LNCAP (cell line): ENCODE data around the gene IFNGR1.

ENCODE experiments used
- CTCF ChIP-seq: fragments of 450-650 bp; IDR thresholded peaks from 2 replicates; pipeline ENCODE4 v1.5.1; 2017; ENCODE audit warnings: mild to moderate bottlenecking

Gene IFNGR1

DNA sequence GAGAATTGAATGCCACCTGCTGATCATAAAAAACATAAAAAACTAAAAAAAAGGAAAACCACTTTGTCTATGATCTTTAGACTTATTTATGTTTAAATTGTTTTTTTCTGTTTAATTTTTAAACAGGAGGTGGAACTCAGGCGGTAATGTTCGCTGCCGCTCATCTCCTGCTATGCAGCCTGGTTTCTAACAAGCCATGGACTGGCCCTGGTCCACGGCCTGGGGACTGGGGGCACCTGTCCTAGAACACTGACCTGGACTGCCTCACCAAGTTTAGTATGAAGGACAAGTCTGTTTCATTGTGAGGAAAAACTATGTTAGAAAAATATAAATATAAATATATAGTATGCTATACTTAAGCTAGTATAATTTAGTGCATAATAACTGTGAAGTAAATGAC lies 27.0 kb upstream of the IFNGR1 start:
- TF ChIP-seq CTCF: no peak

DNA sequence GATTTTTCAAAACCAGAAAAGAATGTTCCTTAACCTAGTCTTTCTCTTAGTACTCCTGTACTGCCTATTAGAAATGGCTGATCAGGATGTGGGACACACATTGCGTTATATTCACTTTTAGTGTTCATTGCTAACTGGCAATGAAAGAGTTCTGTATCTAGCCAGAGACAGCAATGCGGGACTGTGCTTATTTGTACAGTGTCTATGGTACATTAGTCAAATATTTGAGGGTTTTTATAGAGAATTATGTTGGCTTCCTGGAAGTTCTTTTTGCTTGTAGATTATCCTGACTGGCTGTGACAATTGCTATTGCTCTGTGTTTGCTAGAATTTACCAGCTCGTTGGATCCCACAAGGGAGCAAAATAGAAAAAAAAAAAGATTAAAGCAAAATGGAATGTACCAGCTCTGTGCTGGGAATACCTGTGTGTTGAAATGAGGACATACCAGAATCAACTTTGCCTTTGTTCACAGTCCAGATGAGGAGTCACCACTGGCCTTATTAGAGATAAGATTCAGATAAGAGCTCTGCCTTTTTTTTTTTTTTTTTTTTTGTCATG lies 22.4 kb upstream of the IFNGR1 start:
- TF ChIP-seq CTCF: no peak

DNA sequence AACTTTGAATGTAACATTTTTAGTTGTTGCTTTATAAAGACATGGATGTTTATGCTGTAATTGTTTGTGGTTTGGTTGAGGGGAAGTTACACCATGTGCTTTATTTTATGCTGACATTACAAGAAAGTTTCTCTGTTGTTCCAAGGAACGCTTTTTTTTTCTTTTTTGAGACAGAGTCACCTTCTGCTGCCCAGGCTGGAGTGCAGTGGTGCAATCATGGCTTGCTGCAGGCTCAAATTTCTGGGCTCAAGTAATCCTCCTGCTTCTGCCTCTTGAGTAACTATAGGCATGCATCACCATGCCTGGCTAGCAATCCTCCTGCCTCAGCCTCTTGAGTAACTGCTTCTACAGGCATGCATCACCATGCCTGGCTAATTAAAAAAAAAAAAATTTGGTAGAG lies 21.0 kb upstream of the IFNGR1 start:
- no peak for TF ChIP-seq CTCF

GRCh38 chr6:137237413-137238170 lies 18.4 kb upstream of the IFNGR1 start:
- no peak for TF ChIP-seq CTCF

DNA sequence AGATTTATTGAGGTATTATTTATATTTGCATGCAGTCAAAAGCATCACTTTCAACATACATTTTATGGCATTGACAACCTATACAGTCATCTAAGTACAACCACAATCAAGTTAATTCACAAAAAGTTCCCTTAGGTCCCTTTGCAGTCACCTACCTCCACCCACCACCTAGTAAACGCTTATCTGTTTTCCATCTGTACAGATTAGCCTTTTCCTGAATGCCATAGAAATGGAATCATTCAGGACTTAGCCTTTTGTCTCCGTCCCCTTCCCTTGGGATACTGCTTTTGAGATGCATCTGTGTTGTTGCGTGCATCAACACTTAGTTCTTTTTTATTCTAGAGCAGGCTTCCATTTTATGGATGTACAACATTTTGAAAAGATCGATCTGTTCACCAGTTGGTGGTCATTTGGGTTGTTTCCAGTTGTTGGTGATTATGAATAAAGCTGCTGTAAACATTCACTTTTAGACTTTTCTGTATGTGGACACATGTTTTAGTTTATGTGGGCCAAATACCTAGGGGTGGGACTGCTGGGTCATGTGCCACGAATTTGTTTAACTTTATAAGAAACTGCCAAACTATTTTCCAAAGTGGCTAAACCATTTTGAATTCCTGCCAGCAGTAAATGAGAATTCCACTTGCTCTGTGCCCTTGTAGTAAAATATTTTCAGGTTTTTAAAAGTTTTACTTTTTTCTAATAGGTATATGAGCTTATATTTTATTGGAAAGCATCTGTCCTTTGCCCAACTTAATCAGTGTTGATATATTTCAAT lies 17.6 kb upstream of the IFNGR1 start:
- TF ChIP-seq CTCF: no peak

DNA sequence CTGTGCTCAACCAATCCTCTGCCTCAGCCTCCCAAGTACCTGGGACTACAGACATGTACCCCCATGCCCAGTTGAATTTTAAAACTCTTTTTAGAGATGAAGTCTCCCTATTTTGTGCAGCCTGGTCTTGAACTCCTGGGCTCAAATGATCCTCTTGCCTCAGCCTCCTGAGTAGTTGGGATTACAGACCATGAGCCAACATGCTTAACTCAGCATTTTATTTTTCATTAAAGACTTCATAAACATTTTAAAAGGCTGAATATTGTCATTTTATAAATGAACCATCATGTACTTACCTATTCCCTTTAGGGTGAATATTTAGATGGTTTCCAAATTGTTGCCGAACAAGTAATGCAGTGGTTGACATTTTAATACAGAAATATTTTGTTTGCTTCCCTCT lies 16.5 kb upstream of the IFNGR1 start:
- TF ChIP-seq CTCF: no peak

DNA sequence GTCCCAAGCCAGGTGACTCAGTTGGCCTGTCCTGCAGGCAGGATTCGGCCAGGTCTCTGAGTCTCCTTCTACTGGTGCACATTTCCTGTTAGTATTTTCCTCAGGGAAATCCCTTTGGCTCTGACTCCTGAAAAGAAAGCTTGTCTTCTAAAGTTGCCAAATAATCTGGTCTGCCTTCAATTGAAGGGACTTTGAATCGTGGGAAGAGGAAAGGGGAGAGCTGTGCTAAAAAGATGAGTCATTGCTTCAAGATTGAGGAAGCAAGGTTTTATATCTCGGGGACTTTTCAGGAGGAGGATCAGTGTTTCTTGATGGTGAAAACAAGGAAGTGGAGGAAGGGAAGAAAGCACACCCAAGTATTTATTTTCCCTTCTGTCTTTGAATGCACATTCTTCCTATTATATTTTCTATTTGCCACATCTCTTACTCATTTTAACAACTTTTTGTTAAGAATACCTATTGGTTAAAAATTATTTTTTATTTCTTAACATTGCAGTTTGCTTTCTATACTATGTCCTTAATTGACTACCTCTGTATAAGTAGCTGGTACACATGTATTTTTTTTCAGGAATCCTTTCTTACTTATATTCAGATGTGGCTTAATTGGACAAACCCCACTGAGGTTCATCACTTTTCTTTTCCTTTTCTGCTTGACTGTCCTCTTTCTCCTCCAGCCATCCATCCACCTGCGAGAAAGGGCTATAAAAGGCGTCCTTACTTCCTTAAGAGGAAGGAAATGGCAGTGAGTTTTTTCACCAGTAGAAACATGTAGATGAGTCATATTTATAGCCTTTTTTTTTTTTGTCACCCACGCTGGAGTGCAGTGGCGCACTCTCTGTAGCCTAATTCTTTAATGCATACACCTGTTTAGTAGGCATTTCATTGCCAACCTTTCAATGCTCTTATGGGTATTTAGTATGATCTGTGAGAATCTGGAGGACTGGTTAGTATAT lies 15.0 kb upstream of the IFNGR1 start:
- no peak for TF ChIP-seq CTCF
